Measurements from ENCODE around the gene PLEKHA7. TPM values are rescaled to one million over a fixed set of nuclear protein-coding genes. Genes with fewer than 3 reads are reported as not detected.

Gene PLEKHA7
- total and polyA plus RNA-seq, 2 of the 4 experiments (the other 2 are of a cell fraction) = 0.12 TPM; not detected in 1

- Histone ChIP-seq H3K79me1 (ENCODE audit: low read depth in 1 of 2, low read length in 2 of 2) (no peaks in the 10 kb centered on the region), H4K8ac (ENCODE audit: low read depth in 2 of 2, low read length in 2 of 2) (no peak overlapping the region), H3K4ac (ENCODE audit: low read depth, low read length) (no peak overlapping the region), H2AK9ac (replicated peaks; ENCODE audit: low read depth, low read length, poor library complexity) (no peak overlapping the region), H2AFZ (replicated peaks; ENCODE audit: low read length, poor library complexity) (no peak overlapping the region), H4K91ac (ENCODE audit: insufficient read depth, low read depth, low read length) (no peak overlapping the region), H4K20me1 (ENCODE audit: insufficient read depth, low read length) (no peaks in the 10 kb centered on the region), H3K9ac (ENCODE audit: low read depth, low read length) (no peak overlapping the region), H3K4me1 (ENCODE audit: control insufficient read depth, insufficient read depth, low read length) (no peaks in the 10 kb centered on the region), H3K4me2 (ENCODE audit: low read depth, low read length) (no peak overlapping the region), H3K56ac (ENCODE audit: extremely low read depth, insufficient read depth, low read length) (no peak overlapping the region), H3K27me3 (ENCODE audit: control insufficient read depth, insufficient read depth, low read length) (peaks cover 2% of the 10 kb centered on the region; the same call in 1 of the 2 replicates), H2BK15ac (ENCODE audit: low read depth, low read length) (no peak overlapping the region), H2BK120ac (ENCODE audit: low read depth, low read length) (no peak overlapping the region), H3K14ac (replicated peaks; ENCODE audit: low read depth, low read length) (no peak overlapping the region), H3K36me3 (ENCODE audit: control insufficient read depth, insufficient read depth, low read length) (no peaks in the 10 kb centered on the region), H3K23ac (ENCODE audit: low read depth, low read length) (no peak overlapping the region), H2AK5ac (ENCODE audit: low read depth, low read length) (no peak overlapping the region), H3K9me1 (ENCODE audit: insufficient read depth, low read length) (no peaks in the 10 kb centered on the region), H3K9me3 (ENCODE audit: control insufficient read depth, insufficient read depth, low read length) (no peaks in the 10 kb centered on the region), H3K27ac (ENCODE audit: insufficient read depth, low read length) (no peak overlapping the region), H2BK5ac (ENCODE audit: low read depth, low read length, poor library complexity, severe bottlenecking) (no peak overlapping the region), H4K5ac (ENCODE audit: low read depth, low read length) (no peak overlapping the region), H3K18ac (ENCODE audit: low read depth, low read length) (no peak overlapping the region), H2BK20ac (ENCODE audit: low read depth, low read length) (no peak overlapping the region), H3K4me3 (ENCODE audit: insufficient read depth, low read depth, low read length) (no peak overlapping the region)
- WGBS, 2 experiments (ENCODE audit: extremely low coverage in 2 of 2, insufficient read length in 1 of 2) = no CpG with 5 or more reads among the region's 2 CpGs
- BruUV-seq (replicated peaks) = no TSS peak
- CTCF ChIA-PET = interaction anchor here (0.7 kb wide), 1 partner anchor 49 kb away, joined by 3 read pairs; no protein-coding TSS in a partner anchor
- in situ Hi-C loops (cut with MboI; ENCODE audit: low sequenced_read_pairs) (no loop called here), dilution Hi-C loops (cut with HindIII; ENCODE audit: low sequenced_read_pairs, unreplicated experiment) (no loop called here), intact Hi-C loops (cut with micrococcal nuclease) (no loop called here)
- ATAC-seq (ENCODE audit: low read depth) = no peak
- DNase-seq = no peak
- no peak for TF ChIP-seq MAZ (IDR thresholded peaks at IDR 0.05; ENCODE audit: borderline replicate concordance, low read depth, low read length)
- TF ChIP-seq CTCF (conservative IDR thresholded peaks at IDR 0.05; ENCODE audit: low read depth, low read length) = no peak
- no peak for TF ChIP-seq CHD1 (IDR thresholded peaks at IDR 0.05; ENCODE audit: low read depth, low read length)
- TF ChIP-seq SMC3 (IDR thresholded peaks at IDR 0.05; ENCODE audit: low read depth, low read length) = no peak
- no peak for TF ChIP-seq MAFK (IDR thresholded peaks at IDR 0.05; ENCODE audit: low read depth, low read length)
- TF ChIP-seq RCOR1 (IDR thresholded peaks at IDR 0.05; ENCODE audit: insufficient replicate concordance, low read length) = no peak
- no peak for TF ChIP-seq BHLHE40 (IDR thresholded peaks at IDR 0.05; ENCODE audit: low read depth, low read length)
- no peak for TF ChIP-seq RAD21 (IDR thresholded peaks at IDR 0.05; ENCODE audit: low read length)
- TF ChIP-seq NFE2L2 (IDR thresholded peaks at IDR 0.05; ENCODE audit: low read depth, low read length) = no peak
- POLR2A ChIA-PET (ENCODE audit: unreplicated experiment) = no interaction called here
Observed at GRCh38 chr11:16902781-16903378, 111.3 kb downstream of the PLEKHA7 start.
